Hippocampal formation (tissue), 2 donors: ENCODE measurements around the gene SLC19A1.
A peak's percentile ranks its signal among the peaks of the same experiment; 100 is the strongest.

Source experiments
- DNase-seq, 2 donors: peaks; one replicate each; lab custom pipeline; 2025; lab: John Stamatoyannopoulos, UW

Gene SLC19A1

DNA sequence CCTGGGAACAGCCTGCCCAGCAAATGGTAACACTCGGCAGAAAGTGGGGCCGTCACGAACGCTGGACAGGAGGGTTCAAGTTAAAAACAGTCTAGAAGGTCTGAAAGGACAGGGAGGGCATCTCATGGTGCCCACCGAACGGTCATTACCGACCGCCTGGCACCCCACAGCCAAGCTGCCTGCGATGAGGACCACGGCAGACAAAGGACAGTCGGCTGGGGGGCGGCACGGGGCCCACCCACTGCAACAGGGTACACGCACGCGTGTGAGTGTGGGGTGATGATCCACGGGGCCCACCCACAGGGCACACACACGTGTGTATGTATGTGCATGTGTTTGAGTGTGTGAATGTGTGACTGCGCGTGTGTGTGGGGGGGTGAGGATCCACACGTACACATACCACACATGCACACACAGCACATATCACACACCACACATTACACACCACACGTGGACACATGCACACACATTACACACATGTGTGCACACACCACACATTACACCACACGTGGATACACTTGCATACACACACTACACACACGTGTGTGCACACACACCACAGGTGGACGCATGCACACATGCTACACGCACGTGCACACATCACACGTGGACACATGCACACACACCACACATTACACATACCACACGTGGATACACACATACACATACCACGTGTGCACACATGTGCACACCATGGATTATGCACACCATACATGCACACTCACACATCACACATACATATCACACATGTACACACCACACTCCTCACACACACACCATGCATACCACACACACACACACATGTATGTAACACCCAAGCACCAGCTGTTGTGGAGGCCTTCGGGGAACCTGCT is 63.2 kb downstream of the SLC19A1 start:
- DNase-seq = no peak

DNA sequence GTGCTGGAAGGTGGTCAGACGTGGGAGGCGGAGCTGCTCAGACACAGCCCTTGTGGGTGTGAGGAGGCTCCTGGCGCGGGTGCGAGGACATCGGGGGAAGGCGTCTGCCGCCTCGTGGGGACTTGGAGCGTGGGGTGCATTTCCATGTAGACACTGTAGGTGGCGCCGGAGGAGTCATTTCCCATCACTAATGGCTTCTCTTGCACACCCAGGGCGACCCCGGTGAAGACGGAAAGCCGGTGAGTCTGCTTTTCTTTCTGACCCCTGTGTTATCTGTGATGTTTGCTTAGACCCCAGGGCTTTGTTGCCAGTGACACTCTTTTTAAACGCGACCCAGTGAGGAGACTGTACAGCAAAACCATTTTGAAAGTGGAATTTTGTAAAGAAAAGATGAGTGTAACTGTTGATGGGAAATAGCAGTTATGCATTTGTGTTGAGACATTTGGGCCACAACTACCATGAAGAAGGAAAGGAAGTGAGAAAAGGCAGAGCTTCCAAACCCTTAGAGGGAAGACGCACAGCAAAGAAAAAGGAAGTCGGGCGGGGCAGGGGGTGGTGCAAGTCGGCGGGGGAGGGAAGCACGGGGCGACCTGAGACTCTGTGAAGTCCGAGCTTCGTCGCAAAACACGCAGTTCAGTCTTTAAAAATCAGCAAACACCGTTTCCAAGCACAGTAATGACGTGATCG is 64.0 kb downstream of the SLC19A1 start:
- DNase-seq = peak; percentile 23 to 37

DNA sequence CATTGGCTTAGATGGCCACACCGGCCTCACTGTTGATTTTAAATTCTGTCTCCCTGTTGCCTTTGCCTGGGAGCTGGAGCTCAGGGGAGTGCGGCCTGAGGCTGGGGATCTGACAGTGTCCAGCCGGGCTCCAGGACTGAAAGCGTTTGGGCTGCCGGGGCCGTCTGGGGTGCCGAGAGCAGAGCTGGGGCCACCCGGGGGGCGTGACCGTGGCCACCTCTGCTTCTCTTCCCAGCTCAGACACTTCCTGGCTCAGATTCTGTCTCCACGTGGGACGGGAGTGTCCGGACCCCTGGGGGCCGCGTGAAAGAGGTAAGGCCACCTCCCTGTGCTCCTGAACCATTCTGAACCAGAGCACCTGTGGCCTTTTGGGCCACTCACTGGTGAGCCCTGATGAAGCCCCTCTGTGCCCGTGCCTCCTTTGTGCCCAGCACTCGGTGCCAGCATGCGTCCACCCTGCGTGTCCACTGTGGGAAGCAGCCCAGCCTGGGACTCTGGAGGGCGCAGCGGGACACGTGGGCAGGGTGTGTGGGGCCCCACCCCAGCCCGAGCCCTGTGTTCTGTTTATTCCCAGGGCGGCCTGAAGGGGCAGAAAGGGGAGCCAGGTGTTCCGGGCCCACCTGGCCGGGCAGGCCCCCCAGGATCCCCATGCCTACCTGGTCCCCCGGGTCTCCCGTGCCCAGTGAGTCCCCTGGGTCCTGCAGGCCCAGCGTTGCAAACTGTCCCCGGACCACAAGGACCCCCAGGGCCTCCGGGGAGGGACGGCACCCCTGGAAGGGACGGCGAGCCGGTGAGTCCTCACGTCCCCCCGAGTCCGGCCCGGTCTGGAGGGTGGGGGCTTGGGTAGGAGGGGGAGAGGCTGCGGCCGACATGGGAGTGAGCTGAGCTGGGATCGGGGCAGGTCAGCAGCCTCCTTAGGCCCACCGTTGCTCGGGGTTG is 64.8 kb downstream of the SLC19A1 start:
- DNase-seq = no peak

DNA sequence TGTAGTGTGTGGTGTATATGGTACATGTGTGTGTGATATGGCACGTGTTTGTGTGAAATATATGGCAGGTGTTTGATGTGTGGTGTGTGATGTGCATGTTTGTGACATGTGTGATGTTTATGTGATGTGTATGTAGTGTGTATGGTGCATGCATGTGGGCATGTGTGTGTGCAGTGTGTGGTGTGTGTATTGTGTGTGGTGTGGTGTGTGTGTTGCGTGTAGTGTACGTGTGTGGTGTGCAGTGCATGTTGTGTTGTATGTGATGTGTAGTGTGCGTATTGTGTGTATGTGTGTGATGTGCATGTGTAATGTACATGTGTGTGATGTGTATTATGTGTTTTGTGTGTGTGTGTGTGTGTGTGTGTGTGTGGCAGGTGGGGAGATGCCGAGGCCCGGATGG is 65.7 kb downstream of the SLC19A1 start:
- no peak for DNase-seq

DNA sequence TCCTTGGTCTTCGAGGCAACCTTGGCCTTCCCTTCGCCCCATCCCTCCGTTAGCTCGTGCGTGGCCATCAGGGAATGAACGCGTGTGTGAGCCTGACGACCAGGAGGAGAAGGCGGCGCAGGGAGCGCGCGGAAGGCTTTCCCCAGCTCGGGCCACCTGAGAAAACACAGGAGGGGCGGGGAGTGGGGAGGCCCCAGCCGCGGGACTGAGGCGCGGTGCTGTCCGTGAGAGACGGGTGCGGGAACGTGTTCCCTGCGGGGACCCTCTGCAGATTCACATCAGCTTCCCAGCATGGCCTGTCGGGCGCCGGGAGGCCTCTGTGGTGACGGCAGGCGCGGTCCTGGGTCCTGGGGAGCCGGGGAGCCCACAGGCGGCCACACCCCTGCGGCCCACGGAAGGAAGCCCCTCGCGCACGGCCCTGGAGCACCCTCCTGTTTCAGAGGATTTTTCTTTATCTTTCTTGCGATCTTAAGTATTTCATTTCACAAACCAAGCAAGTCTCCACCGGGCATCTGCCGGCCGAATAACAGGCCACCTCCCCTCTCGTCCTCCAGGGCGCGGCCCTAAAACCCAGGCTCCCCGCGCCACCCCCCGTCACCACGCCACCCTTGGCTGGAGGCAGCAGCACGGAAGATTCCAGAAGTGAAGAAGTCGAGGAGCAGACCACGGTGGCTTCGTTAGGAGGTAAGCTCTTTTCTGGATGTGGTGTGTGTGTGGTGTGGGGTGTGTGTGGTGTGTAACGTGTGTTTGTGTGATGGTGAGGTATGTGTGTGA is 66.3 kb downstream of the SLC19A1 start:
- no peak for DNase-seq

DNA sequence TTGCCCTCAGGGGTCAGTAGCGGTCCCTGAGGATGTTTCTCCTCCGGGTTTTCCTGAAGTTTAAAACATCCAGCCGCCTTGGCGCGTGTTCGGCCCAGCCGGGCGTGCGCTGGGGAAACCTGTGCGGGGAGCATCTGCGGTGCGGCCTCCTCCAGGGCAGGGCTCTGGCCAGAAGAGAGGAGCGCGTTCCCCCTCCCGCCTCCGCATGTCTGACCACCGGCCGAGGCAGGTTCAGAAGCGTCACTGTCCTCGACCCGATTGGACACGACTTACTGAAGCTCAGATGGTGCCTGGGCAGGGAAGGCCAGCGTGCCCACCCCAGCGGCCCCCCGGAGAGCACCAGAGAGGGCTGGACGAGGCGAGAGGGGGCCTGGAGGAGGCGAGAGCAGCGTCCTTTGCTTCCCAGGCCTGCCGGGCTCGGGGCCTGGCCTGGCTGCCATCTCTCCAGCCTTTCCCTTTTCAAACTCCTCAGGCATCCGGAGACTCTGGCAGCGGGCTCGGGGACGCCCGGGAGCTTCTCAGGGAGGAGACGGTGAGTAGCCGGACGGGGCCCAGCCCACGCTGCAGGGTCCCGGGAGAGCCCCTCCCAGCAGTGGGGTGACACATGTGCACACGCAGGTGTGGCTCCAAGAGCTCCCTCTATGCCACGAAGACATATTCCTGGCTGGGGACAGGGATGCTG is 67.1 kb downstream of the SLC19A1 start:
- no peak for DNase-seq

DNA sequence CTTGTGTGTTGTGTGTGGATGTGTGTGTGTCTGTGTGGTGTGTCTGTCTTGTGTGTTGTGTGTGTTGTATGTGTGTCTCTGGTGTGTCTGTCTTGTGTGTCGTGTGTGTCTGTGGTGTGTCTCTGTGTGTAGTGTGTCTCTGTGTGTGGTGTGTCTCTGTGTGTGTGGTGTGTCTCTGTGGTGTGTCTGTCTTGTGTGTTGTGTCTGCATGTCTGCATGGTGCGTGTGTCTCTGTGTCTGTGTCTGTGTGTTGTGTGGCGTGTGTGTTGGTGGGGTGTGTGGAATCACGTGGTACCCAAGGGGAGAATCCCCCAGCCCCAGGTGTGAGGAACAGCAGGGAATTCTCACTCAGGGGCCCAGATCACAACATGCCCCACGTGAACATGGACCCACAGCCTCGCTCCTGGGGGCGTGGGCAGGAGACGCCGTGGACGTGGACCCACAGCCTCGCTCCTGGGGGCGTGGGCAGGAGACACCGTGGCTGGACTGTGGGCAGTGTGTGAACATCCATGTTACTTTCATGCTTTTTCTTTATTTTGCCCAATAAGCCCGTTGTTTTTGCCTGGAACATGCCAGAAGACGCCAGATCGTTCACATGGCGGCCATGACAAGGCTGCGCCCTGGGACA is 67.8 kb downstream of the SLC19A1 start:
- no peak for DNase-seq

DNA sequence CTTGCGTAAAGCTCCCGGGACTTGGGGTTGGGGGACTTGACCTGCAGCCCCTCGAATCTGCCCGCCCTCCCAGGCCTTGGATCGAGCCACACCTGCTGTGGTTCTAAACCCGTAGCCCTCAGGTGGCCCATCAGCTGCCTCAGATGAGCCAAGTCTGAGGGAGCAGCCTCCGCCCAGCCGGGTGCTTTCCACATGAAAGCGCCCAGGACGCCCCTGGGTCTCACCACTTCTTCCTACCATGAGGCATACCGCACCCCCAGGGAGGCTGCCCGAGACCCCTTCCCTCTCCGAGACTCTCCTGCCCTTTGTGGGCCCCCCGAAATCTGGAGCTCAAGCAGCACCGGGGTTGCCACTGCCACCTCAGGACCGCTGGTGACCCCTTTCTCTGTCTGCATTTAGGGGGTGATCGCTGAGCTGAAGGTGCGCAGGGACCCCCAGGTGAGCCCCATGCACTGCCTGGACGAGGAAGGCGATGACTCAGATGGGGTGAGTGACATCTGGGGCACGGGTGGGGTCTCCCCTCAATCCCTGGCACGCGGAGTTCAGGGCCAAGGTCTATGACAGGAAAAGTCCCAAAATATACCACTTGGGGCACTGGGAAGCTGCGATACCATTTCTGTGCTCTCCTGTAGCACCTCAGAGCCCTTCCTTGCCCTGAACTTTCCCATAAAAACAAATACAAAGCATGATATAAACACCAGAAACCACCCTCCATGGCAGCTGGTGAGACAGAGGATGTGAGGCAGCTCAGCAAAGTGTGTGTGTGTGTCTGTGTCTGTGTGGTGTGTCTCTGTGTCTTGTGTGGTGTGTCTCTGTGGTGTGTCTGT is 68.5 kb downstream of the SLC19A1 start:
- no peak for DNase-seq

DNA sequence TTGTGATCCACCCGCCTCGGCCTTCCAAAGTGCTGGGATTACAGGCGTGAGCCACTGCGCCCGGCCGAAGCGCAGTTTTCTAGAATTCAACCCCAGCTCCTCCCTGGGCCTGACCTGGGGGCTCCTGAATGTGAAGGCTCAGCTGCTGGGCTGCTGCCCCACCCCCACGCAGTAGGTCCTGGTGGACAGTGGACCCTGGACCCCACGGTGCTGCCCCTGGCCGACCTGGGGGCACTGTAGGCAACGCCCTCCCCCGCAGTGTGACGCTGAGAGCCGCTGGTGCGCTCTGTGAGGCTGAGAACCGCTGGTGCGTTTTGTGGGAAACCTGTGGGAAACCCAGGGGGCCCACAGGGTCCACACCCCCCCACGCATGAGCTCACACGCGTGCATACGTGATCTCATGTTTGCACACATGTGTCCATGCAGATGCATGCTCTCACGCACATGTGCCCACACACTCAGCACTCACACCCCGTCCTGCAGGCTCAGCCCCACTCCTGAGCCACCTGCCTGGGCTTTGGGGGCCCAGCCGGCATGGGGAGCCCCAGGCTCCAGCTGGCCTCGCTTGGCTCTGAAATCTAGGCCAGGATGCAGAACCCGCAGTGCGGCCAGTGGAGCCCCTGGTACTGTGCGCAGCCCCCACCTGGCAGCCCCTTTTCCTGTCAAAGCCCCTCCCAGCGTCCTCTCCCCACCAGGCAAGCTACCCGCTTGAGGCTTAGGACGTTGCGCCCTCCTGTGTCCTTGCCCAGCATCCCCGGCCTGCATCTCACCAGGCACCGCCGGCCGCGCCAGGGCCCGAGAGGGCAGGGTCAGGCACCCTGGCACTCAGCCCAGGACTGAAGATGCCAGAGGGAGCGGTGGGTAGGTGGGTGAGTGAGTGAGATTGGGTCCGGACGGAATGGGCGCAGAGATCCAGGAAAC is 69.5 kb downstream of the SLC19A1 start:
- peak in 1 of 2 donors; percentile 6 for DNase-seq

DNA sequence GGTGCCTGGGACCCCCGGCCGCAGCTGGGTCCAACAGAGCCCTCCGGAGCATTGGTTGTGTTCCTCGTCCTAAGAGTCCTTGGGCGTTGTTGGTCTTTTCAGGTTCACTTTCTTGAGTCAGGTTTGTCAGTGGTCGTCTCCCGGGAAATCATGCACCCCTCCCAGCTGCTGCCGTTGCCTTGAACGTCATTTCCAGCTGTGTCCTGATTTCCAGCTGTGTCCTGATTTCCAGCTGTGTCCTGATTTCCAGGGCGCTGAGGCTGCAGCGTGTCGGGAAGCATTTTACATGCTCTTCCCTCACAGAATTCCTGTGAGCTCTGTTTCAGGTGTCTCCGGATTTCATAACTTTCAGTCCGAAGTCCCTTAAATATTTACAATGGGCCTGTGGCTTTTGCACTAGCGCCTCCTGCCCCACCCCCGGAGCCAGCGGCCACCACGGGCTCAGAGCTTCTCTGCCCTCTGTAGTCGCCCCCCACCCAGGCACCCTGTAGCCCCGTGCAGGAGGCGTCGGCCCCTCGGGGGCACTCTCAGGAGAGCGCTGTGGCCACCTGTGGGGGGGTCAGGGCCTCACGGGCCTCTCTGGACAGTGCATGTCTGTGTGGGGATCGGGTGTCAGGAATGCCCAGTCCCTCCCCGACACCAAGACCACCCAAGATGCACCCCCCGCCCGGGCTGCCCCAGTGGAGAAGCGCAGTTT is 70.6 kb downstream of the SLC19A1 start:
- DNase-seq = no peak

DNA sequence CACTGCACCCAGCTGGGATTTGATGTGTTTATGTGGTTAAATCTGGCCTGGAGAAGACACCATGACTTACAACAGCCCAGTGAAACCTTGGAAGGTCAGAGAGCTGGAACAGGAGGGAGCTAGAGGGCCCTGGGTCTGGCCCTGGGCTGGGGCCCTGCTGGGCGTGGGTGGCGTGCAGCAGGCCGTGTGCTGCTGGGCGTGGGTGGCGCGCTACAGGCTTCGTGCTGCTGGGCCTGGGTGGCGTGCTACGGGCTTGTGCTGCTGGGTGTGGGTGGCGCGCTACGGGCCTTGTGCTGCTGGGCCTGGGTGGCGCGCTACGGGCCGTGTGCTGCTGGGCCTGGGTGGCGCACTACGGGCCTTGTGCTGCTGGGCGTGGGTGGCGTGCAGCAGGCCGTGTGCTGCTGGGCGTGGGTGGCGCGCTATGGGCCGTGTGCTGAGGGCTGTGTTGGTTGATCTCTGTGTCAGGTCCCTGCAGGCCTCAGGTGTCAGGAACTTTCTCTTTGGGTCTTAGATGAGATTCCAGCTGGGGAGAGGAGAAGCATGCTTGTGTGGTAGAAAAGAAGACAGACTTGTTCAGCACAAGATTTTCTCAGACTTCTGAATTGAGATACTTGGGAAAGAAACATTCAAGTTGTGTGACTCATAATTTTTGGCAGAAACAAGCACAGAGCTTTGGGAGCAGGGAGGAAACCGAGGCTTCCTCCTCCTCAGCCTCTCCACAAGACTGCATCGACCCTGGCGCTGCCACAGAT is 71.3 kb downstream of the SLC19A1 start:
- DNase-seq = no peak

DNA sequence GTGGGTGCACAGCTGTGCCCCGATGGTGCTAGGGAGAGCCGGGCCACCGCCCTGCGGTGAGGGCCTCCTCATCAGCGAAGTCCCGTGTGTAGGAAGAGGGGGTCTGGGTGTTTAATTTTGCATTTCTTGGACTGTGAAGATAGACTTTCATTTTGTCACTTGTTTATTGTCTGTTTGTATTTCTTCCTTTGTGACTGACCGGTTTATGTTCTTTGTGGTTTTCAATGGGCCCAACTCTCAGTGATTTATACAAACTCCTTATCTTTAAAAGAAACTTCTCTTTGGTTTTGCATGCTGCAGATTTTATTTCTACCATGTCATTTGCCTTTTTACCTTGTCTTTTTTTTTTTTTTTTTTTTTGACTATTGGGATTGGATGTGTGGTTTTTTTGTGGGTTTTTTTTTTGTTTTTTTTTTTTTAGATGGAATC is 72.1 kb downstream of the SLC19A1 start:
- no peak for DNase-seq

DNA sequence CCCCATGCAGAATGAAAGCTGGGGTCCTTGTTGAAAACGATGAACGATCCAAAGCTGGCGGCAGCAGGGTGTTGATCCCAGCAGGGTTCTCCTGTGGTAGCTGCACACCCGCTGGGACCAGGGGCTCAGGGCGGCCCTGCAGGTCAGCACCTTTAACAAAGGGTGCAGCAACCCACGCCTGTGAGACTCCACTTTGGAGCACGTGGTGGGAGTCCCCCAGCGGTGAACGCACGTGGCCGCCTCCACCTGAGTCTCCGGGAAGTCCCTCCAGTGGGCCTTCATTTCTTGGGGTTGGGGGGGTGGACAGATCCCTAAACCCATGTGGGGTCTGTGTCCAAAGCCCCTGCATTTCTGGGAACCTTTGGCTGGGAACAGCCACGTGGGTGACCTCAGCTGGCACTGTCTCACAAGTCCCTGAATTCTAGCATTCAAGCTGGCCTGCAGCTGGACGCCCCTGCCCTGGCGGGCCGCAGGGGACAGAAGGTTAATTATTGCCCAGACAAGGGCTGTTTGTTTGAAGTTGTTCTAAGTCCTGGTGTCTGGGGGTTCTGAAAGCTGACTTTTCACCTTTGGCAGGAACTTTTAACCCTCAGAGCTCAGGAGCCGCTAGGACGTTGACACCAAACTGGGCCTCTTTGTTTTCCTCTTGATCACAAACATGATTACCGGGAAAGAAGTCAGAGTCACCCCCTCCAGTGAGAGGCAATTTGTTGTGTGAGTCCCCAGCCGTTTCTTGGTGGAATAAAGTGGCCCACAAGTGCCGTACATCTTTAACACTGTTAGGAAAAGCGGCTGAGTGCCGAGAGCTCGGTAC is 72.8 kb downstream of the SLC19A1 start:
- peak; percentile 69 to 71 for DNase-seq

DNA sequence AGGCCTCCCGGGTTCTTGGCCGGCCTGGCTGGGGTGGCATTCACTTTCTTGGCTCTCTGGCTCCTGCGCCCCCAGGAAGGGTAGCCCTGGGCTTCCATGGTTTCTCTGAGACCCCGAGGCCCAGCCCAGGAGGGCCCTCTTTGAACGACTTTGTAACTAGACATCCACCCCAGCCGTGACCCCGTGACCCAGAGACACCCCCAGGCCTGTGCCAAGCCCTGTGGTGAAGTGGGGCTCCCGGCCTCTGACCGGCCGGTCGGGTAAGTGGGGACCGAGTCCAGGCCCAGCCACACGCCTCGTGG is 73.3 kb downstream of the SLC19A1 start:
- DNase-seq = no peak

DNA sequence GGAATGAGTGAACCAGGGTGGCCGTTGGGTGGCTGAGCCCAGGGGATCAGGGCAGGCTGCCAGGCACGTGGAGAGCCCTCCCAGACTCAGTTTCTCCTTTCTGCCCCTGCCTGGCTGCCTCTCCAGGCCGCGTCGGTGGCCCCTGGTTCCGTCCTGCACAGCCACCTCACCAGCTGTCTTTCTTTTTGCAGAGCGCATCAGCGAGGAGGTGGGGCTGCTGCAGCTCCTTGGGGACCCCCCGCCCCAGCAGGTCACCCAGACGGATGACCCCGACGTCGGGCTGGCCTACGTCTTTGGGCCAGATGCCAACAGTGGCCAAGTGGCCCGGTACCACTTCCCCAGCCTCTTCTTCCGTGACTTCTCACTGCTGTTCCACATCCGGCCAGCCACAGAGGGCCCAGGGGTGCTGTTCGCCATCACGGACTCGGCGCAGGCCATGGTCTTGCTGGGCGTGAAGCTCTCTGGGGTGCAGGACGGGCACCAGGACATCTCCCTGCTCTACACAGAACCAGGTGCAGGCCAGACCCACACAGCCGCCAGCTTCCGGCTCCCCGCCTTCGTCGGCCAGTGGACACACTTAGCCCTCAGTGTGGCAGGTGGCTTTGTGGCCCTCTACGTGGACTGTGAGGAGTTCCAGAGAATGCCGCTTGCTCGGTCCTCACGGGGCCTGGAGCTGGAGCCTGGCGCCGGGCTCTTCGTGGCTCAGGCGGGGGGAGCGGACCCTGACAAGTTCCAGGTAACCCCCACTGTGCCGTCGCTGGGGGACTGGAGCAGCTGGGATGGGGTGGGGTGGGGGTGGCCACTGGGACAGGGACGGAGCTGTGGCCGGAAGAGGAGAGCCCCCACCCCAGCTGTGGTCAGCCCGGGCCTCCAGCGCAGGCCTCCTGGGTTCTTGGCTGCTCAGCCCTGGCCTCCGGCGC is 73.9 kb downstream of the SLC19A1 start:
- DNase-seq = no peak
